ENCODE measurements around the gene FCGBP.
"Not testable (repeated sequence)": the region's sequence is repeated elsewhere in the genome, so short reads cannot be mapped to it uniquely, and the experiment has no call there.

The FCGBP gene

GRCh38 chr19:39890755-39891551 is 43.5 kb downstream of the FCGBP start:
- no peak for DNase-seq (ENCODE audit: low spot score)
- no peak for TF ChIP-seq CTCF (IDR thresholded peaks at IDR 0.05; ENCODE audit: borderline replicate concordance, control extremely low read depth, extremely low read depth, insufficient read depth, missing control alignments)
- in situ Hi-C loops (cut with MboI; ENCODE audit: low sequenced_read_pairs, unreplicated experiment) = loop anchor here (25.0 kb wide), 1 partner anchor 346 kb away; the partner anchor contains the start of gene CCNP

GRCh38 chr19:39889872-39890754 is 44.3 kb downstream of the FCGBP start:
- in situ Hi-C loops (cut with MboI; ENCODE audit: low sequenced_read_pairs, unreplicated experiment) = loop anchor here (25.0 kb wide), 1 partner anchor 347 kb away; the partner anchor contains the start of gene CCNP
- DNase-seq (ENCODE audit: low spot score) = not testable (repeated sequence)

- DNase-seq (ENCODE audit: low spot score) = not testable (repeated sequence)
- in situ Hi-C loops (cut with MboI; ENCODE audit: low sequenced_read_pairs, unreplicated experiment) = loop anchor here (25.0 kb wide), 1 partner anchor 350 kb away; the partner anchor contains the start of gene CCNP
These were observed 46.9 kb downstream of the FCGBP start for GRCh38 chr19:39887456-39887951.

GRCh38 chr19:39885821-39886554 is 48.4 kb downstream of the FCGBP start:
- in situ Hi-C loops (cut with MboI; ENCODE audit: low sequenced_read_pairs, unreplicated experiment) = loop anchor here (25.0 kb wide), 1 partner anchor 351 kb away; the partner anchor contains the start of gene CCNP
- not testable (repeated sequence) for DNase-seq (ENCODE audit: low spot score)

GRCh38 chr19:39884721-39885120 is 49.7 kb downstream of the FCGBP start:
- in situ Hi-C loops (cut with MboI; ENCODE audit: low sequenced_read_pairs, unreplicated experiment) = loop anchor here (25.0 kb wide), 1 partner anchor 353 kb away; the partner anchor contains the start of gene CCNP
- DNase-seq (ENCODE audit: low spot score) = not testable (repeated sequence)
